Activated CD8-positive, alpha-beta memory T cell treated with anti-CD3 and anti-CD28 coated beads, Interleukin-2, amount 50 U/mL, for 24 hours (primary cell): ENCODE data around the gene INHA.

Experiments used
- DNase-seq: peaks from one replicate; pipeline ENCODE4 v3.0.0-alpha.2; 2020; ENCODE audit errors: extremely low read depth

INHA gene

DNA sequence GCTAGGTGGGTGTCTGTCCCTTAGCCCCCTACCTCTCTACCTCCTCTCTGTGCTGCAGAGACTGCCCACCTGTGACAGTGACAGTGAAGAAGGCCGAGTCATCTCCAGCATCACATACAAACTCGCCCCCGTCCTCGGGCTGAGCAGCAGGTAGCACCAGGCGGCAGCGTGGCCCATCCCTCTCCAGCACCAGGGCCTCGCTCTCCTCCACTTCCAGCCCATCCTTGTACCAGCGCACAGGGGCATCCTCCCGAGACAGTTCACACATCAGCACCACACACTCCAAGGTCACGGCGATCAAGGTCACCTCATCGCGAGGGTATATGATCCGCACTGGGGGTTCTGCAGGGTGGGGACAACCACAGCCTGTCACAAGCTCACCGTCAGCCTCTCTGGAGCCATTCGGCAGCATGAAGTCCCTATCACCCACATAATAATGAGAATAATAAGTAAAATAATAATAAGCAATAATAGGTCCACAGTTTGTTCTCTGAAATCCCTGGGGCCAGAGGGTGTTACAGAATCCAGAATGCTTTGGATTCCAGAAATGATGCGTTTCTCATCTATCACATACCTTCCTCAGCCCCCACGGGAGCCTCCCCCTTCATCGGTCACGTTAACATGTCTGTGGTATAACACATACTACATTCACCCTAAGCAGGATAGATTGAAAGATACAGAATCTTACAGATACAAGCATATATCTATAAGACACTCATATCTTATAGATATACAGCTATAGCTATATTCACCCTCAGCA, 12.8 kb upstream of the INHA start:
- no peak for DNase-seq

DNA sequence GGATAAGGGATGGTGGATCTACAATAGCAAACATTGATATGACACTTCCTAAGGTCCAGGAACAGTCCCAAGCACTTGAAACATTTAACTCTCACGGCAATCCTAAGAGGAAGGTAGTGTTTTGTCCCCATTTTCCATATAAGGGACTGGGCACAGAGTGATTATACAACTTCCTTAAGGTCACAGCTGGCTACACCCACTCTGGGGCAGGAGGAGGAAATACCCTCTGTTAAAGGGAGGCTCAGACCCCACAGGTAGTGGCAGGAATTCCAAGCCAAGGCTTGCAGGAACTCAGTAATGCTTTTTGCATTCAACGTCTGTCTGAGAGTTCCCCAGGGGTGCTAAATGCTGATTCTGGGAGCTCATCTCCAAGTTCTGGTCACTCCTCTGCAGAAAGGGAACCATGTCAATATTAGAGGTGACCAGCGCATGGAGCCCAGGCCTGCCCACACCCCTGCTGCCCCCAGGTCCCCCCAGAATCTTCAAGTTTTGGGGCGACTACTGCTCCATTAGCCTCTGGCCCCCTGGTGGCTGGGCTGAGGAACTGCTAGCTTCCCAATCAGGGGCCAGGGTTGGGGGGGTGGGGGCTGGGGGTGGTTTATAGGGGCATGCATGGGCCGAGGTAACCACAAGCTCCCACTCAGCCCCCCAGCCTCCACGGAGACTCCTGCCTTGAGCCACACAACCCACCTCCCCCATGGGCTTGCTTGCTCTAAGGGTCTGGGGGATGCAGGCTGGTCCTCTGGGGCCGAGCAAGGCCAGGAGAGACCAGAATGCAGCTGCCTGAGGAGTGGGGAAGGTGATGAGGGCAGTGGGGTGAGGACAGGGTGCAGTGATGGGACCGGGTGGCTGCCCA, 11.8 kb upstream of the INHA start:
- DNase-seq, result no peak

DNA sequence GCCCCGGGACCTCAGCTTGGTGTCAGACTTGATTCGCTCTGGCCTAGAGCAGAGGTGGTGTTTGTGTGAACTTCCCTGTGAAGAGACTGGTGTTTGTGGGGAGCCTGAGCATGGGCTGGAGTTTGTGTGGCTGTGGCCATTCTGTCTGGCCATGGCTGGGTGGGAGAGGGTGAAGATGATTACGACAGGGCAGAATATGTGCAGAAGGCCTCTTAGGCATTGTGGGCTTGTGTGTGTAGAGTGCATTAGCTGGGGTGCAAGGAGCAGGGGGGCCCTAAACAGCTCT, 11.3 kb upstream of the INHA start:
- DNase-seq, result no peak

DNA sequence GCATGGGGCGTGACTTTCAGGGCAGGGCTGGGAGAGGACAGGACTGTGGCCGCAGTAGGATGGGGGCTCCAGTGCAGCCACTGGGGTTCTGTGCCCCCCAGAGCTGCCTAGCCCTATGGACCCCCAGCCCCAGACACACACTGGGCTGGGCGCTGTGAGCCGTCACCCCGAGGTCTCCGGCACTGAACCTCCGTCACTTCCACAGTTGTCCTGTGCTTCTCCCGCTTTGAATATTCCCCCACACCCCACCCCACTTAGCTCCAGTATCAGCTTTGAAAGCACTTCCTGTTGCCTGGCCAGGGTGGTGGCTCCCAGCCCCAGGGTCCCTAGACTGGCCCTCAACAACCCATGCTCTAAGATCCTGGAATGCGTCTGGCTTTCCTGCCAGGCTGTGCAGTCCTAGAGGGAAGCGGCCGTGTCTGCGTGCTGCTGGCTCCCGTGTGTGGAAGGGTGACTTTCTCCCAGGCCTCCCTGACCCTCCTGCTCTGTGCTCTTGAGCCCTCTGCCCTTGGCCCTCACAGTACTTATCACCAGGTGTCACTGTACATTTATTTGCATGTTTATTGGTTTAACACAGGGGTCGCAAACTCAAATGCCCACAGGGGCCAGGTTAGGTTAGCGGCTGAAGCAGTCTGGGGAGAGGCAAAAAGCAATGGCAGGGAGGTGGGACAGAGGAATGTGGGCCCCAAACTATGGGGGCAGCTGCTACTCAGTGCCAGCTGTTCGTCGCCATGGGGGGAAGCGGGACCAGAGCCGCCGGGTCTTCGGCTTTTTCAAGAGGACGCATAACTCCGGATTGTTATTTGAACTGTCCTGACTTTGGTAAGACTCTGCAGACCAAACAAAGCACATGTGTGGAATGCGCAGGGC, 10.7 kb upstream of the INHA start:
- no peak for DNase-seq

DNA sequence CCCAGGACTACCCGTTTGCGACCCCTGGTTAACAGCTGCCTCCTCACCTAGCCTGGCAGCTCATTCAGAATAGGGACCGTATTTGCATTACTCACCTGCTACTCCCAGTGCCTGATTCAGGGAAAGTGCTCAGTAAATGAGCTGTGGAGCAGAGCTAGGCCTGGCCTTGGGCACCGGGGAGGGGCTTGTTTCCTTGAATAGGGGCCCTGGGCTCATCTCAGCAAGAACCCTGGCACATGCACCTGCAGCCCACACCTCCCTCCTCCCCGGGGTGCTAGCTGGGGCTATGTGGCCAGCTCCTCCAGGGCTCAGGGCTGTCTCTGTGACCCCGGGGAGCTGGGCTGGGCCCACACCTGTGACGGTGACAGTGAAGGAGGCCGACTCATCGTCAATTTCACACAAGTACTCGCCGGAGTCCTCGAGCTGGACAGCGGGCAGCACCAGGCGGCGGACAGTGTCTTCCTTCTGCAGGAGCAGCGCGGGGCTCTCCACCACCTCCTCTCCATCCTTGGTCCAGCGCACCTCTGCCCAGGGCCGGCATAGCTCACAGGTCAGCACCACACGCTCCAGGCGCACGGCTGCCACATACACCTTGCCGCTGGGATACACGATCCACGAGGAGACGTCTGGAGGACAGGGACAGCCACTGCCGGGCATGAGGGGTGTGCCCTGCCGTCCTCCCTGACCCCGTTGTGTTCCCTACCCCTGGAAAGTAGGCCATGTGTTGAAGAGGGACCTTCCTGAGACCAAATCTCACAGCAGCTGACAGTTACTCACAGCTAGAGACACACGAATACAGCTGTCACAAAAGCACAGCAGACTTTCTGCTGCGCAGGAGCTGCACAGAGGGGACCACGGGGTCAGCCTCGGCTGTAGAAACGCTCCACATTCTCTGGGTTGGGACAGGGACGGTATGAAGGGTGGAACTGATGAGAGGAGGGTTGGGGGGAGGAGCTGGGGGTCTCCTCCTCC, 9.8 kb upstream of the INHA start:
- DNase-seq, result no peak

DNA sequence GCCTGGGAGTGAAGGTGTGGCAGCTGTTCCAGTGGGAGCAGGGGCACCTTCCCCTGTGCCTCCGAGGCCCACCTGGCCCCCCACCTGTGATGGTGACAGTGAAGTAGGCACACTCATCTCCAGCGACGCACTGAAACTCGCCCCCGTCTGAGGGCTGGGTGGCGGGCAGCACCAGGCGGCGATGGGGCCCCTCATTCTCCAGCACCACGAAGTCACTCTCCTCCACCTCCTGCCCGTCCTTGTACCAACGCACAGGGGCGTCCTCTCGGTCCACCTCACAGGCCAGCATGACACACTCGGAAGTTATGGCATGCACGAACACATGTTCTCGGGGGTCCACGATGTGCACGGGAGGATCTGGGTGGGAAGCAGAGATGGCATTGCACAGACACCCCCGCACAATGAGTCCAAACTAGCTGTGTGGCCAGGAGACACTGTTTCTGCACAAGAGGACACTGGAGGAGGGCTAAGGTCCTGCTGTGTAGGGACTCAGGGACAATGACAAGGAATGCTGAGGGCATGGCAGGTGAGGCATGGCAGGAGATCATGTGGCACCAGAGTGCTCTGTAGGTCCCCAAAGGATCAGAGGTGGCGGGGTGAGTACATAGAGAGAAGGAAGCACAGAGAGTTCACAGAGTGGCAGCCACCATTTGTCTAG, 8.7 kb upstream of the INHA start:
- no peak for DNase-seq

DNA sequence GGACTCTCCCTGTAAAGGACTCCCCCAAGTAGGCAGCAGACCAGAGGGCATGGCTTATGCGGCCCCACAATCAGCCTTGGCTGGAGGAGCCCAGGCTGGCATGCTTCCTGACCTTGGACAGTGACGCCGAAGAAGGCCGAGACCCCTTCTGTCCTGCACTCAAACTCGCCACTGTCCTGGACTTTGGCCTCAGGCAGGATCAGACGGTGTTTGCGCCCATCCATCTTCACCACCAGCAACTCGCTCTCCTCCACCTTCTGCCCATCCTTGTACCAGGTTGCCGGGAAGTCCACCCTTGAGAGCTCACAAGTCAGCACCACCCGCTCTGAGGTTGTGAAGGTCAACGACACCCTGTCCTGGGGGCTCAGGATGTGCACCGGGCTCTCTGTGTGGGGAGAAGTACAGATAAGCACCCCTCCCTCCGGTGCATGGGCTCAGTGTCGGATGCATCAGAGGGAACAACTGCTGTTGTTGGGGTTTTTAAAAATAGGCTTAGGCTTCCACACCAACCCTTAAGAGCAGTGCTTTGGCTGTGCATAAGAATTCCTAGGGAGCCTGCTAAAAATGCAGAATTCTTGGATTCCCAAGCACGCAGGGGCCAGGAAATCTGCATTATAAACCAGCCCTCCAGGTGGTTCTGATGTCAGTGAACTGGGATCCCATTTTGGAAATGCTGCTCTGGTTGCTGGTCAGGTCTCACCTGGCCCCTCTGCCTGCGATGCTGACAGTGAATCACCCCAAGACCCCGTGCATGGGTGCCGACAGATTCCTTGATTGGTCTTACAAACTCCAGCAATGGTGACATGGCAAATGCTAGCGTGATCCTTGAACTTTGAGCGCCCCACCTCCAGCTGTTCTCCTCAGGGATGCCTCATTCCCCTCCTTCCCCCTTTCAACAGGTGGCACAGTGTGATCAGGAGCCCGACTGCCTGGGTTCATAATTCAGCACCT, 6.7 kb upstream of the INHA start:
- no peak for DNase-seq

DNA sequence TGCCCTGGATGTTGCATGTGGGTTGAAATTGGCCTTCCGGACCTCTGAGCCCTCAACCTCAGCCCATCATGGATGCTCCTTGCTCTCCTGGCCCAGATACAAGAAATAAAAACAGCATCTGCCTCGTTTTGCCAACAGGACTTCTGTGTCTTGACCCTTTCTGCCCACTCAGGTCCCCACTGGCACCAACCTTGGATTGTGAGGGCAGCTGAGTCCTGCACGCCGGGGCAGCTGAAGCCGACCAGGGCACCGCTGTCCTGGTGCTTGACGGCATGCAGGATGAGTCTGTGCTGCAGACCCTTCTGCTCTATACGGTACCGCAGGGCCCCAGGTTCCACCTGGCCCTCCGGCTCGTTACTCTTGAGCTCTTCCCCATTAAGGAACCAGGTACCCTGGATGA, 5.5 kb upstream of the INHA start:
- DNase-seq, result no peak

DNA sequence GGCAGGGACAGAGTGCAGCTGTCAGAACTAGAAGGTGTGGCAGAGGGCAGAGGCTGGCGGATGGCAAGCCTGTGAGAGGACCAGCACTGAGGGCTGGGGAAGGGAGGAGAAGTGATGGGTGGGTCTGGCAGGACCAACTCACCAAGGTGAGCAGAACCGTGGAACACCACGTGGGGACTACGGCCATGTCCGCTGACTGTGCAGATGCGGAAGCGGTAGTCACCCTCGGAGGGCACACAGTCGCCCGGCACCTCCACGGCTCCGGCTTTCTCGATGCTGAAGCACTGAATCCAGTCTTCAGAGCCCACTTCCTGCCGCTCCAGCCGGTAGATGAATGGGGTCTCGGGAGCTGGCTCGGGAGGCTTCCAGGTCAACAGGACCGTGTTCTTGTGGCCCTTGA, 5.0 kb upstream of the INHA start:
- no peak for DNase-seq

DNA sequence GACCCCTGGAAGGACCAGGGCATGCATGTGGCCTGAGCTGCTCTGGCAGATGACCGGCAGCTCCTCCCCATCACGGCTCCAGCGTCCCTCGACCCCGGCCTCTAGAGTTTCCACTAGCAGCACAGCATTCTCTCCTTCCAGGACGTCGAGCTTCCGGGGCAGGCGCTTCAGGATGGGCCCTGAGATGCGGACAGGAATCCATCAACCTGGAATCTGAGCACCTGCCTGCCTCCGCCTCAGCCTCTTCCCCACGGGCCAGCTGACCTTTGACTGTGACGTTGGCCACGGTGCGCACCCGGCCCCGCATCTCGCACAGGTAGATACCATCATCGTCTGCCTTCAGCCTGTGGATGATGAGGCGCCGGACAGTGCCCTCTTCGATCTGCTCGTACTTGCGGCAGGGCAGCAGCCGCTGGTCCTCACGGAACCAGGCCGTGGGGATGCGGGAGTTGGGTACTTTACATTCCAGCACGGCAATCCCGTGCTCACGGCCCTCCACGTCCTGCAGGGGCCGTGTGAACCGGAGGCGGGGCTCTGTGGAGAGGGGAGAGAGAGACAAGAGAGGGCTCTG, 4.2 kb upstream of the INHA start:
- no peak for DNase-seq

DNA sequence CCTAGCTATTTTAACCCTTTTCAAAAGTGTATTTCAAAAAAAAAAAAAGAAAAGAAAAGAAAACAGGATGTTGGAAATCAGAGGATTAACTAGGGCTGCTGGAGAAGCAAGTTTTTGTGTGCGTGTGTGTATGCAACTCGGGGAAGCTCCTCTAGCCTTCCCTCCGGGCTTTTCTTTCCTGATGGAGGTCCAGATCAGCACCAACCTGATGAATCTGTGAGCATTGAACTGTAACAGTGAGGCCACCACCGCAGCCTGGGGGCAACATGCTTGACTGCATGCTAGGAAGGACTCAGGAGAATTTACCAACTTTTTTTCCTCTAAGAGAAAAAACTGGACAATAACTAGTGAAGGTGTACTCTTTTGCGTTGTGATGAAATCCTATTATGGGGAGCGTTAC, 3.1 kb upstream of the INHA start:
- no peak for DNase-seq

DNA sequence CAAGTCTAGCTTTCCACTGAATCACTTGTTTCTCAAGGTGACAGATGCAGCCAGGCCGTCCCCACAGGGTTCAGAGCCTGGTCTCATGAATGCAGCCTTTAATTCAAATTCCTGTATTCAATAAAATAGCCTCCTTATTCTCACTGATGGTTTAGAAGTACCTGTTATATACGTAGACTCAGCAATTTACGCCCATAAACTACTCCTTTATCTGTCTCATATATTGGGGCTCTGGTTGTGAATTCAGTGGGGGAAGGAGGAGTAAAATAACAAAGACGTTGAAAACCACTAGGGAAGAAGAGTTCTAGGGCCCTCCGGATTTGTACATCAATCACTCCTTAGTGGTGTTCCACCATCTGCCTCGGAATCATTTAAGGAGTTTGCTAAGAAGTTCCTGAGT, 2.5 kb upstream of the INHA start:
- no peak for DNase-seq

DNA sequence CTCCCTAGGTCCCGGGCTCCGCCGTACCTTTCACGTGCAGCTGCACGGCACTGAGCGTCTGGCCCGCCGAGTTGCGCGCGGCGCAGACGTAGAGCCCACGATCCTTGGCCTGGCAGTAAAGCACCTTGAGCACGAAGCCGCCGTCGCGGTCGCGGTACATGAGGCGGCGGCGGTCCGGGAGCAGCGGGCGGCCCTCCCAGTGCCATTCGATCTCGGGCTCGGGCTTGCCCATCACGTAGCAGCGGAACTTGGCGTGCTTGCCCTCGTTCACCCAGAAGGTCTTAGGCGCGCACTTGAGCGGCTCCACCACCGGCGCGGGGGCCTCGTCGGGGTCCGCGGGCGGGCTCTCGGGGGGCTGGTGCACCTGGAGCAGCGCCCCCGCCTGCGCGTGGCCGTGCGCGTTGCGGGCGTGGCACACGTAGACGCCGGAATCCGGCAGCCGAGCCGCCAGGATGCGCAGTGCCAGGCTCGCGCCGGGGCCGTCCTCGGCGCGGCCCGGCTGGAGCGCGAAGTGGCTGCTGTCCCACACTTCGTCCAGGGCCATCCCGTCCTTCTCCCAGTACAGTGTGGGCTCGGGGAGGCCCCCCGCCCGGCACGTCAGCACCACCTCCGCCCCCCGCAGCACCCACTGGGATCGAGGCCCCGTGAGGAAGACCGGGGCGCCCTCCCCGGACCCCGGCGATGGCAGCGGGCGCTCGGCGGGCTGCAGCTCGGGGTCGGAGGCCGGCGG, 1.8 kb upstream of the INHA start:
- no peak for DNase-seq

DNA sequence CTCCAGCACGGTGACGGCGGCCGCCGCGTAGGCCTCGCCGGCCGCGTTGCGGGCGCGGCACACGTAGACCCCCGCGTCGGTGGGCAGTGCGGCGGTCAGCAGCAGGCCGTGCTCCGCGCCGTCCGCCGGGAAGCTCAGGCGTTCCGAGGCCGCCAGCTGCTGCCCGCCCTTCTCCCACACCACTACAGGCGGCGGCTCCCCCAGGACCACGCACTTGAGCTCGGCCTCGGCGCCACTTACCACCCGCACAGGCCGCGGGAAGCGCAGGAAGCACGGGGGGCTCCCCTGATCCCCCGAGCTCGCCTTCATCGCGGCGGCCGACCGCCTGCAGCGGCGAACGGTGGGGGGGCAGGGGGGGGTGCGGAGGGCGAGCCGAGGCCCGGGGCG, 1.2 kb upstream of the INHA start:
- no peak for DNase-seq

DNA sequence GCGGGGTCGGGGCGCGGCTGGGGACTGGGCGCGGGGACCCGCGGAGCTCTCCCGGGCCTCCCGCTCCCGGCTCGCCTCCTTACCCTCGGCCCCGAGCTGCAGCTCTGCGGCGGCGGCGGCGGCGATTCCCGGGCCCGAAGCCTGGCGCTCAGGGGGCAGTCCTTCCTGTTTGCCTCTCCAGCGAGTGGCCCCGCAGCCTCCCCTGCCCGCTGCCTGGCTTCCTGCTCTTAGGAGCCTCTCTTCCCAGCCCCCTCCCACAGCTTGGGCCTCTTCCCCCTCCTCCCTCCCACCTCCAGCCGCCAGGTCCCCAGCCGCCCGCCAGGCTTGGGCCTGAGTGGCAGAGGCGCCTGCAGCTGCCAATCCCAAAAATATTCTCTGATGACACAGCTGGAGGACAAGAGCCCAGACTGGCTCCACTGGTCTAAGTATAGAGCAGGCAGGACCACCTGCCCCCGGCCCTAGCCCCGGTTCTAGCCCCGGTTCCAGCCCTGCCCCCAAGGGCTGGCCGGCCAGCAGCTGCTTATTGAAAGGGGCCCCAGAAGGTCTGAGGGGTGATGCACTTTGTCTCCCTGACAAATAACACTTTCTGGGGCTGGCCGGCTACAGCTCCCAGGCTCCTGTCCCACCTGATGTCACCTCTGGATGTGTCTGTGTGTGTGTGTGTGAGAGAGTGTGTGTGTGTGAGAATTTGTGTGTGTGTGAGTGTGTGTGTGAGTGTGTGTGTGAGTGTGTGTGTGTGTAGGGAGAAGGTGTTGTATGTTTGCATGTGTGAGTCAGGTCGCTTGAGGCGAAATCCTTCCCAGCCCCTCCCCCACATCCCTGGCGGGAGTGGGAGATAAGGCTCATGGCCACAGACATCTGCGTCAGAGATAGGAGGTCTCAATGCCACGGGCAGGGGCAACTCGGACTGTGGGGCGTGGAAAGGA, 536 bp upstream of the INHA start, which contains the start of gene OBSL1:
OBSL1 (minus strand) TSS at position 229 of the 926 bp plus-strand sequence. CDS start 307 bp downstream, outside the sequence.
- no peak for DNase-seq

DNA sequence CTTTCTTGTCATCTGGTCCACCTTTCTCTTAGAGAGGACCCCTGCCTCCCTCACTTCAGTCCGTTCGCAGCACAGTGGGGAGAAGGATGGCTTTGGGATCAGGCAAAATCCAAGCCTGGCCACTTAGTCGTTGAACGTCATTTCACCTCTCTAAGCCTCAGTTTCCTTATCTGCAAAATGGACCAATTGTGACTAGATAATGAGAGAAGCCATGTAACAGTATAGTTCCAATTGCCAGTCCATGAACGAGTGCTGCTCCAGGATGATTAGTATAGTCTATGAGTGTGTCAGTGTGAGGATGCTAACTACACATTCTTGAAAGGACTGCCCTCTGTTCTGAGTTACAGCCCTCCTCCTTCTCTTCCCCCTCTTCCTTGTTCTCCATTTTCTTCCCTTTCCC, 1.1 kb downstream of the INHA start:
- DNase-seq, result no peak
